GM18951 (cell line): ENCODE measurements around the gene LCN6.
"Not testable (repeated sequence)": the region's sequence is repeated elsewhere in the genome, so short reads cannot be mapped to it uniquely, and the experiment has no call there.

Experiments
- POLR2A ChIP-seq: IDR thresholded peaks from 4 replicates; pipeline ENCODE4 v1.6.1; 2011; ENCODE audit warnings: mild to moderate bottlenecking; ENCODE audit not compliant: insufficient read length, insufficient read depth; ENCODE audit errors: extremely low read depth
- in situ Hi-C: fragments of 300-500 bp; cut with MboI; formaldehyde crosslinking; loops from one replicate; pipeline ENCODE4 v1.12.0; 2022; ENCODE audit warnings: low sequenced_read_pairs, mixed read lengths, inconsistent platforms; ENCODE audit not compliant: unreplicated experiment

The LCN6 gene

DNA sequence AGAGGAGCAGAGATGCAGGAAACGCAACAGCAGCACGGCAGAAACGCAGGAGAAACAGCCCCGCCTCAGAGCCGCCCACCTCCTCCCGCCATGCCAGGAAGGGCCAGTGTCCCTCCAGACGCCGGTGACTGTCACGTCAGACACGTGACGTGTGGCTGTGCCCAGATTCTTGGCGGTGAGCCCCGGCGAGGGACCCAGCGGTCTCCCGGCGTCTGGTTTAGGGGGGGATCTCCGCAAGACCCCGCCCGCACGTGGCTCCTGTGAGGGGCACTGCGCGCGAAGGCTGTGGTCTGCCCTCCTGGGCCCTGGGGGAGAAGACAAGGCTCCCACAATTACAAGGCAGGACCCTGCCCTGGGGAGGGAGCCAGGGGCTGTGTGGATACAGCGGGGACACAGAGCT lies 12.1 kb upstream of the LCN6 start:
- in situ Hi-C loops = no loop called here
- TF ChIP-seq POLR2A = no peak

DNA sequence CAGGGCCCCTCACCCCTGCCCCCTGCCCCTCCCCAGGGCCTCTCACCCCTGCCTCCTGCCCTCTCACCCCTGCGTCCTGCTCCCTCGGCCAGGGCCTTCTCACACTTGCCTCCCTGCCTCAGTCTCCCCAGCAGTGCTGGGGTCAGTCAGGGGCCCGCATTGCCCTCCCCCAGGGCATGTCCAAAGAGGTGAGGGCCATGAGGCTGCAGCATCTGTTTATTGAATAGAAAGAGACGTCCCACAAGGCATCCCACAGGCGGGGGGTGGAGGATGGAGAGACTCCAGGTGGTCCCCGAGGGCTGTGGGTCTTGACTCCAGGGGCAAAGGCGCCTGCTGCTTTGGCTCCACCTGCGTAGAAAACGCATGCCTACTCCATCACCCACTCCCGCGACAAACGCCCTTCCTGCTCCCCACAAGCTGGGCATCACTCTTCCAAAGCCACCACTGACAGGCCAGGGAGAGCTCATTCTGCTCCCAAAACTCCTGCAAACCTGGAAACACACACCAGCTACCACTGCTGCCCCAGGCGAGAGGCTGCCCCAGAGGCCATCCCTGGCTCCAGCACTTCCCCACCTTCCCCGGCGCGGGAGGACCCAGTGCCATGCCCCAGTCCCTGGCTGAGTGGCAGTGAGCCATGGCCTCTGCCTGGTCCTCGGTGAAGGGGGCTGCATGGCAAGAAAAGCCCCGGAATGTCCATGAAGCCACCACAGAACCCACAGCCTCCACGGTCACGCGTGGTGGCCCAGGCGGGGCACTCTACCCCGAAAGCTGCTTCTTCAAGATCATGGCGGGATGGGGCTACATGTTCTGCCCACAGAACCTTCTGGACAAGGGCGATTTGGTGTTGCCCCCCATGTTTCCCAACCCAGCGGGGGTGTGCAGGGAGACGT lies 11.4 kb upstream of the LCN6 start:
- in situ Hi-C loops = no loop called here
- no peak for TF ChIP-seq POLR2A

DNA sequence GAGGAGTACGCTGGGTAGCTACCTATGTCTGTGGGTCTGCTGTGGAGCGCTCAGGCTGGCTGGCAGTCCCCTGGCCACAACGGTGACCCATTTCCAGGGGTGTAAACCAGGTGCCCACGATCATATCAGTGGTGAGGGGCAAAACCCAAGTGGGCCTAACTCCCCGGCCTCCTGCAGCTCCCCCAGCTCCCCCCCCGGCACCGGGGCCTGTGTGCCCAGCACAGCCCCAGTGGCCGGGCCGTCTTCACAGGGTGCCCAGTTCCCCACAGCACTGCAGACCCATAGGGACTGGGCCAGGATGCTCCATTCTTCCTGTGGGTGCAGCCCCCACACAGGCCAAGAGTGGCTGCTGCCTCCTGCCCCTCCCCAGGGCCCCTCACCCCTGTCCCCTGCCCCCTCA lies 10.7 kb upstream of the LCN6 start:
- in situ Hi-C loops = no loop called here
- TF ChIP-seq POLR2A = no peak

- in situ Hi-C loops = no loop called here
- TF ChIP-seq POLR2A = no peak
Measured at GRCh38 chr9:136757751-136758140, 9.4 kb upstream of the LCN6 start.

DNA sequence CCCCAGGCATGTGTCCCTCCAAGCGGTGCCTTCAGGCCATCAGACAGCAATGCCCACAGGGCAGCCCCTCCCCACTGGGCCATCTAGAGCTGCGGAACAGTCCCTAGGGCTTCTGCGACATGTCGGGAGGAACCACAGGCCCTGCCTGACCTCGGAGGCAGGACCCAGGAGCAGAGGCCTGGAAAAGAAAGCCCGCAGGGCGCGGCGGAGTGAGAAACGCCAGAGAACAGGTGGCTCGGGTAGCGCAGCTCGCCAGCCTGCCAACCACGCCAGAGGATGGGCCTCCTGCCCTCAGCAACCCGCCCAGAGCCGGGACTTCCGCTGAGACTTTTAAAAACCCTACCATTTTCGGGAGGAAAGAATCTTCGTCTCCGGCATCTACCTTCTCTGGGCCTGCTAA lies 9.0 kb upstream of the LCN6 start:
- TF ChIP-seq POLR2A = no peak
- in situ Hi-C loops = no loop called here

DNA sequence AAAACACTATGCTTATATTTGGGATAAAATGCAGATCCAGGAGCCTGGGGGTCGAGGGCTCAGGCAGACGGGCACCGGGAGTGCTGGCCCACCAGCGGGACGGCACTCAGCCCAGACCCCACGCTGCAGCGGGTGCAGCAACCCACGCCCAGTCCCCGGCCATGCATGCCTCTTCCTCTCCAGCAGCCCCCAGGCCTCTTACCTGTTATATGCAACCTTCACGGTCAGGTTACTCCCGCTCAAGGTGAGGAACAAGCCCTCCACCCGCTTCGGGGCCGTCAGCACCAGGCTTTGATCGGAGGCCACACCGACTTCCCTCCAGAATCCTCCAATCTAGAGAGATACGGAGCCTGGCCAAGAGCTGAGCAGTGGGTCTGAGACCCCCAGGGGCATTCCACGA lies 8.5 kb upstream of the LCN6 start:
- in situ Hi-C loops = no loop called here
- no peak for TF ChIP-seq POLR2A

DNA sequence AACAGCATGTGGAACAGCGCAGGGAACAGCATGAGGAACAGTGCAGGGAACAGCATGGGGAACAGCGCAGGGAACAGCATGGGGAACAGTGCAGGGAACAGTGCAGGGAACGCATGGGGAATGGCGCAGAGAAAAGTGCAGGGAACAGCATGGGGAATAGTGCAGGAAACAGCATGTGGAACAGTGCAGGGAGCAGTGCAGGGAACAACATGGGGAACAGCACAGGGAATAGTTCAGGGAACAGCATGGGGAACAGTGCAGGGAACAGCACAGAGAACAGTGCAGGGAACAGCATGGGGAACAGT lies 7.8 kb upstream of the LCN6 start:
- TF ChIP-seq POLR2A = no peak
- in situ Hi-C loops = no loop called here

- in situ Hi-C loops = not testable (repeated sequence)
Measured at GRCh38 chr9:136755302-136756133, 7.2 kb upstream of the LCN6 start.

DNA sequence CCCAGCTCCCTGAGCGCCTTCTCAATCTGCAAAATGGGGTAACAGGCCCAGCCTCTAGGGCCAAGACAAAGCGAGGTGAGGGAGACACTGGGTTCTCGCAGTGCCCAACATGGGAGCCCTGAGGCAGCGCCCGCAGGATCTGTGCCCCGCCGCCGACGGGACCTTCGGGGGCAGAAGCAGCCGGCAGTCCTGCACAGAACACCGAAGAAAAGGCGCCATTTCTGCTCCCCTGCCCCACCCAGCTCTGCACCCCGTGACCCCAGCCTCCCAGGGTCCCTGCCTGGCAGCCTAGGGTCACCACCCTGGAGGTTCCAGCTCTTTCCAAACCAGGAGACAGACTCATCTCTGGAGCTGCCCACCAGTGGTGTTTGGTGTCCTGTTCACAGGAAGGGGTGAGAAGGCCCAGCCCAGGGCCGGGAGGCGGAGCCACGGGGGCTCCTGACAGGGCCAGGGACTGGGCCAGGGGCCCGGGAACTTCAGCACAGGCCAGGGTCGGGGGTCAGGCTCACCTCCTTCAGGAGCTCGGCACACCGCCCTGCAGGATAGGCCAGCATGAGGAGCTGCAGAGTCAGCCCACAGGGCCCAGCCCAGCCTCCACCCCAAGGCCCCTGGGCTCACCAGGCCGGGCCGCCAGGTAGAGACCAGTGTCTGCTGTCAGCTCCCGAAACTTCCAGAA lies 6.4 kb upstream of the LCN6 start:
- TF ChIP-seq POLR2A = no peak
- in situ Hi-C loops = no loop called here

DNA sequence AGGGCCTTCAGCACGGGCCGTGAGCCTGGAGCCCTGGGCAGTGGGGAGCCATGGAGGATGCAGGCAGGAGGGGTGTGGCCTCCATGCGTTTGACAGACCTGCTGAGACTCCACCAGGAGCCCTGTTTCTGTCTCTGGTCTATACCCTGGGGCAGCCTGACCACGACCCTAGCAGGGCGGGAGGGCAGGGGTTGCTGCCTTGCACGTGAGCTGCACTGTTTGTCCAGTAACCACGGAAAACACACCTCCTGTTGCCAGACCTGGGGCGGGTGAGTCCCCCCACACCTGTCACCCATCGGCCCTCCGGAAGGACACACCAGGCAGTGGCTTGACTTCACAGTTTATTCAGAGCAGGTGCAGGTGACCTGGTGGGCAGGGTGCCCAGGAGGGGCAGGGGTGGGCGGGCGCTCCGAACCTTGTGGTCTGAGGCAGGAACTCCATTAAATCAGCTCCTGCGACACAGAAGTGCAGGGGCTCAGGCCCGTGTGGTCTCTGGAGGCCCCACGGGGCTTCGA lies 5.8 kb upstream of the LCN6 start:
- in situ Hi-C loops = no loop called here
- TF ChIP-seq POLR2A = no peak

- TF ChIP-seq POLR2A = no peak
- in situ Hi-C loops = no loop called here
Measured at GRCh38 chr9:136753371-136754058, 5.2 kb upstream of the LCN6 start.

GRCh38 chr9:136751814-136752213 lies 3.5 kb upstream of the LCN6 start:
- TF ChIP-seq POLR2A = no peak
- in situ Hi-C loops = no loop called here

DNA sequence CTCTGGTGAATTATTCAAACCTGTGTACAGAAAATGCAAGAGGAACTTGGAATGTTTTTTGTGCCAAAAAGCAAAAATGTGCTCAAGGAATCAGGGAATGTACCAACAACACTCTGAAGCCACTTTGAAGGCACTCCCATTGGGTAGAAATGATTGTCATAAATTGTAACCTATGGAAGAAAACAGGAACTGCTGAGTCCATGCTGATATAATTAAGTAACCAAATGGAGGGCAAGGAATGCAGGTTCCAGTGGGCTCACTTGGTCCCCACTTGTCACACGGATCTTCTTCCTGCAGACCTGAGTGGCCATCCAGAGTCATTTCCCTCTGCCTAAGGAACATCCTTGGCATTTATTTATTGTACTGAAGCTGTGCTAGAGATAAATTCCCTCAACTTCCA lies 2.9 kb upstream of the LCN6 start:
- in situ Hi-C loops = no loop called here
- TF ChIP-seq POLR2A = no peak
